ENCODE results near the gene MEGF11.

MEGF11 gene

DNA sequence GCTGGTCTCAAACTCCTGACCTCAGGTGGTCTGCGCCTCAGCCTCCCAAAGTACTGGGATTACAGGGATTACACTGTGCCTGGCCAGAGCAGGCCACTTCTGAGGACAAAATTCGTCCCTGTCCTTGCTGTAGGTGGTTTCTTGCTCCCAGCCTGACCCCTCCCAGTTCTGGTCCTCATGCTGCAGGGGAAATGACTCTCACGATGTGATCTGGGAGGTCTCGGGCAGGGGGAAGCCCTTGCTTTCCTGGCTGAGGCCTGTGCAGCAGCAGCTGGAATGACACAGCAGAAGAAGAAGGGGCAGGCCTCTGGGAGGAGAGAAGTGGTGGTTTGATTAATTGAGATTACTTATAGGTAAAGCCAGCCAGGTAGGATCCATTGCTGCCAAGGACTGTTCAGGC lies 39.3 kb downstream of the MEGF11 start:
- no peak overlapping the region for H3K4me3 ChIP-seq (ENCODE audit: low read length)
- no peak for DNase-seq (ENCODE audit: low read depth)
- TF ChIP-seq, protein P1, sequence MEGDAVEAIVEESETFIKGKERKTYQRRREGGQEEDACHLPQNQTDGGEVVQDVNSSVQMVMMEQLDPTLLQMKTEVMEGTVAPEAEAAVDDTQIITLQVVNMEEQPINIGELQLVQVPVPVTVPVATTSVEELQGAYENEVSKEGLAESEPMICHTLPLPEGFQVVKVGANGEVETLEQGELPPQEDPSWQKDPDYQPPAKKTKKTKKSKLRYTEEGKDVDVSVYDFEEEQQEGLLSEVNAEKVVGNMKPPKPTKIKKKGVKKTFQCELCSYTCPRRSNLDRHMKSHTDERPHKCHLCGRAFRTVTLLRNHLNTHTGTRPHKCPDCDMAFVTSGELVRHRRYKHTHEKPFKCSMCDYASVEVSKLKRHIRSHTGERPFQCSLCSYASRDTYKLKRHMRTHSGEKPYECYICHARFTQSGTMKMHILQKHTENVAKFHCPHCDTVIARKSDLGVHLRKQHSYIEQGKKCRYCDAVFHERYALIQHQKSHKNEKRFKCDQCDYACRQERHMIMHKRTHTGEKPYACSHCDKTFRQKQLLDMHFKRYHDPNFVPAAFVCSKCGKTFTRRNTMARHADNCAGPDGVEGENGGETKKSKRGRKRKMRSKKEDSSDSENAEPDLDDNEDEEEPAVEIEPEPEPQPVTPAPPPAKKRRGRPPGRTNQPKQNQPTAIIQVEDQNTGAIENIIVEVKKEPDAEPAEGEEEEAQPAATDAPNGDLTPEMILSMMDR (conservative IDR thresholded peaks at IDR 0.05; ENCODE audit: low read depth, low read length): no peak

DNA sequence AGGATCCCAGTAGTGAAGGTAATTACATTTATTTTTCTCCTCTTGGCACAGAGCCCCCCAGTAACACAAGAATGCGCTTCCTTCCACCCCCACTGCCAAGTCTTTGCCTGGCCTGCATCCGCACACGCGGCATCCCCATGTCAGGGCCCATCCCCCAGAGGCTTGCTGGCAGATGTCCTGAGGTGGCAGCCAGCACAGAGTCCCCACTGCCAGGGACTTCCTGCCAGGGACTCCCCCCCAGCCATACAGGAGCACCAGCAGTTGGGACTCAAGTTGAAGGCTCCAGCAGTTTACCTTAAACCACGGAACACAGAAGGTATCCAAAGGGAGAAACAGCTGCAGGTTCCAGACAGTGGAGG lies 41.0 kb downstream of the MEGF11 start:
- DNase-seq (ENCODE audit: low read depth): no peak
- TF ChIP-seq, protein P1 (conservative IDR thresholded peaks at IDR 0.05; ENCODE audit: low read depth, low read length): no peak

DNA sequence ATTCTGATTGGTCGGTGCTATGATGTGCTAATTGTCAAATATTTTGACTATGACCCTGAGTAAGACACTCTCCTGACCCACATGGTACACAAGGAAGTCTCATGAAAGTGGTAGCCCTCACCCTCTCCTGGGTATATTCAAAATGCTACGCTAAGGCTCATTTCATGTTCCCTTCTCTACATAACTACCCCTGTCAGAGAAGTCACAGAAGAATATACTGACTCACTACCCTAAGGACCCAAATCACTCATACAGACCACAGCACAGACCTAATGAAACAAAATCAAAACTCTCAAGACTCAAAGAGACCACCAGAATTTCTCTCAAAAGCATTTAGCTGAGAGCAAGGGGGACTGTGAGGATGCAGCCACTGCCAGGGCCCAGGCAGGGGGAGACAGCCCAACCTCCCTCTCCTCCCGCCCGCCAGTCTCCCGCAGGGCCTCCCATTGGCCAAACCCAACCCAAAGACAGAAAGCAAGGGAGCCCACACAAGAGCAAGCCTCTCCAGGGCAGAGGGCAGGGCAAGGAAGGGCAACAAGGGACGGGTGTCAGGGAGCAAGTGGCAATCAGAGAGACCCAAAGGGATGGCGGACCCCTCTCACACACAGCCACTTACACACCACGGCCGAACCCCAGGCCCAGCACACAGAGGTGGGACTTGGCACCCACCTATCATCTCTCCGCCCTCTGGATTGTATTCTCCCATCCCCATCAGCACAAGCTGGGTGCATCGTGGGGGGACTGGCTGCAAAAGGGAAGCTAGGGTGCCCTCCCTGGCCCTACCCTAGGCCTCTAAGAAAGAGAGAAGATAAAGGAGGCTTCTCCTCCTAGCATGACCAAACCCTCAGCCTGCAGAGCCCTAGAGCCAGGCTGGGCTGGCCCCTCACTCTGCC lies 41.6 kb downstream of the MEGF11 start:
- TF ChIP-seq, protein P1 (conservative IDR thresholded peaks at IDR 0.05; ENCODE audit: low read depth, low read length): no peak
- H3K4me3 ChIP-seq (ENCODE audit: low read length): no peak overlapping the region
- no peak for DNase-seq (ENCODE audit: low read depth)

More for the DNA sequence above, 41.0 kb downstream of the MEGF11 start:
- H3K4me3 ChIP-seq (ENCODE audit: low read length): no peak overlapping the region

GRCh38 chr15:66210684-66211083 lies 42.9 kb downstream of the MEGF11 start:
- no peak for DNase-seq (ENCODE audit: low read depth)
- H3K4me3 ChIP-seq (ENCODE audit: low read length): no peak overlapping the region
- TF ChIP-seq, protein P1 (conservative IDR thresholded peaks at IDR 0.05; ENCODE audit: low read depth, low read length): no peak

DNA sequence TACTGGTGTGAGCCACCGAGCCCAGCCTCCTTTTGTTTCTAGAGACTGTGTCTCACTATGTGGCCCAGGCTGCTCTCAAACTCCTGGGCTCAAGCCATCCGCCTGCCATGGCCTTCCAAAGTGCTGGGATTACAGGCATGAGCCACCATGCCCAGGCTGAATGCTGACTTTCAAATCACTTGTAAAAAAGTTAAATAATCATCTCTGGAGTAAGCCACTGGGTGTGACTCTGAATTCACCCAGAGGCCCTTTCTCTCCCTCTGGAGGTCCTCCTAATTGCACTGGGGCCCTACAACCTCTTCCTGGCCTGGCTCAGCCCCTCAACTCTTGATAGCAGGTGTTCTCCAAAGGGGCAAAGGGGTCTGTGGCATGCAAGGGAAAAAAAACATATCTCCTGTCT lies 54.8 kb downstream of the MEGF11 start:
- no peak for DNase-seq (ENCODE audit: low read depth)
- TF ChIP-seq, protein P1 (conservative IDR thresholded peaks at IDR 0.05; ENCODE audit: low read depth, low read length): no peak
- no peak overlapping the region for H3K4me3 ChIP-seq (ENCODE audit: low read length)

- TF ChIP-seq, protein P1 (conservative IDR thresholded peaks at IDR 0.05; ENCODE audit: low read depth, low read length): no peak
- H3K4me3 ChIP-seq (ENCODE audit: low read length): no peak overlapping the region
- no peak for DNase-seq (ENCODE audit: low read depth)
These were observed 56.9 kb downstream of the MEGF11 start for GRCh38 chr15:66196602-66197001.

GRCh38 chr15:66195621-66196230 lies 57.8 kb downstream of the MEGF11 start:
- H3K4me3 ChIP-seq (ENCODE audit: low read length): no peak overlapping the region
- DNase-seq (ENCODE audit: low read depth): no peak
- TF ChIP-seq, protein P1 (conservative IDR thresholded peaks at IDR 0.05; ENCODE audit: low read depth, low read length): no peak

Data from retinal pigment epithelial cell (primary cell).